CD4-positive, alpha-beta T cell treated with Interleukin-10 for 1 hour (primary cell): ENCODE measurements around the gene HPRT1.

Experiments
- DNase-seq: peaks from one replicate; pipeline ENCODE4 v3.0.0-alpha.2; 2020

The HPRT1 gene

DNA sequence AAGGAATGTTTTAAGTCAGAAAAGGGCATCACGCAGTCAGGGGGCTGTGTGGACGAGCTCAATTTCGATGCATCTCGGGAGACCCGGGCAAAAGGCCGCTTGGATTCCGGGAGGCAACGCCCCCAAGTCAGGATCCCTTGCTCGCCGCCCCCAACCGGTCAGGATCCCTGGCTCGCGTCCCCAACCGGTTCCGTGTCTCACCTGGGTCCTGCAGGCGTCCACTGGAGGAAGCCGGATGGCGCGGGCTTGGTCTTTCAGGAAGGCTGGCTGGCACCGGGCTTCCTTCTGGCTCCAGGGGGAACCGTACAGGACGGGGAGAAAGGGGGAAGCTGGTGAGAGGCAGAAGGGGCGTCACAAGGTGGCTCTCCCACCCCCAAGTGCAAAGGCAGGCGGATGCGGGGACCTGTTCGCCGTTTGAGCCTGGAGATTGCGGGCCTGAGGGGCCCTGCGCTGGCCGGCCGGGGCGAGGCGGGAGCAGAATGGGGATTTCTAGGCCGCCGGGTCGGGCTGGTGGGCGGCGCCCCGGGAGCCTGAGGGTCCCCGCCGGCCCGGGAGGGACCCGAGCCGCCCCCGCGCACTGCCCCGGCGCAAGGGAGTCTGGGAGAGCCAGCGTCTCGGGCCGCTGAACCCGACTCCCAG lies 84.7 kb downstream of the HPRT1 start:
- DNase-seq: no peak

DNA sequence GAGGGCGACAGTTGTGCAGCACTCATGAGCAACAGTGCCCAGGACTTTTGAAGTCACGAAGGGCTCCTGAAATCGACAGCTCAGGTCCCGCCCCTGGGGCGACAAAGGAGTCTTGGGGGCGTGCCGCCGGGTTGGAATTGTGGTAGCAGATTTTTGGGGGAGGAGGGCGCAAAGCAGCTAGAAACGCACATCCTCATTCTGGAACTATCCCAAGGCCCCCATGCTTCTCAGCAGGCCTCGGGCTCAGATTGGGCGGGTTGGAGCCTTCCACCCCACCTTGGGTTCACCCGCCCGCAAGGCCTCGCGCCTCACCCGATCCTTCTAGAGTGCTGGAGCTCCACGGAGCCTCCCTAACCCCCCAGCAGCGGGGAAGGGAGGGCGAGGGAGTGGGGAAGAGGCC lies 85.5 kb downstream of the HPRT1 start:
- no peak for DNase-seq

DNA sequence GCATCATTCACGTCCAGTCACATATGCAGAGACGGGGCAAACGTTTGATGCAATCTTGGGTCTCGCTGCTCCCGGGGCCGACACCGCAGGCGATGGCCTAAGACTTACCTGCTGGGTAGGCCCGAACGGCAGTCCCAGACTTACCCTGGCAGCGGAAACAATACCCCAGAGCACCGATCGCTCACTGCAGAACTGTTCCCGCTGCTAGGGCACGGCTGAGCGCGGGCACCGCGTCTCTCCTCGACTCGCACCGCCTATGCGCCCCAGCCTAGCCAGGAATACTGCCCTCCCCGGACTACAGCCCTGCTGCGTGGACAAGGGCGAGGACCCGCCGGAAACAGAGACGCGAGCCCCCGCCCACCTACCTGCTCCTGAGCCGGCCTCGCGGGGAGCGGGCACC lies 86.2 kb downstream of the HPRT1 start:
- no peak for DNase-seq

DNA sequence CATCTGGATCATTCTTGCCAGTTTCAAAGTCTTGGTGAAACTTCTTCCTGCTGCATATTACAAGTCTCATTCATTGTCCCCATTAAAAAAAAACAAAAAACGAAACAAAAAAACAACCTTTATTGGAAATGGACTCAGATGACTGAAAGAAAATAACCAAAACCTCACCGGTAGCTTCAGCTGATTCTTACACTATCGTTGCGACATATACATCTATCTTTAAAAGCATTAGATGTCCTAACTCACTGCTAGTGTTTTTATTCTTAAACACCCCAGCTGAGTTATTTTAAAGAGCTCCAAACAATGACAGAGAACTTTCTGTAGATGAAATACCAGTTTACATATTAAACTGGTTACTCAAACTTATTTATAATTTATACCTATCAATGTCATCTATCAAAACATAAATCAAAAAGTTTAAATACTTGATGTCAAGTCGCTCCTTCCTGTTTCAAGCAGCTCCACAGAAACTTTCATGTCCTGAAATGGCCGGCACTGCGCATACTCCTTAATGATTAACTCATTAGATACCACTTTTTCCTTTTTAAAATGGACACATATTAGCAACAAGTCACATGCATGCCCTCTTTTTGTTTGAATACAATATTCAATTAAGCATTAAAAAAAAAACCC lies 87.2 kb downstream of the HPRT1 start:
- DNase-seq: no peak

DNA sequence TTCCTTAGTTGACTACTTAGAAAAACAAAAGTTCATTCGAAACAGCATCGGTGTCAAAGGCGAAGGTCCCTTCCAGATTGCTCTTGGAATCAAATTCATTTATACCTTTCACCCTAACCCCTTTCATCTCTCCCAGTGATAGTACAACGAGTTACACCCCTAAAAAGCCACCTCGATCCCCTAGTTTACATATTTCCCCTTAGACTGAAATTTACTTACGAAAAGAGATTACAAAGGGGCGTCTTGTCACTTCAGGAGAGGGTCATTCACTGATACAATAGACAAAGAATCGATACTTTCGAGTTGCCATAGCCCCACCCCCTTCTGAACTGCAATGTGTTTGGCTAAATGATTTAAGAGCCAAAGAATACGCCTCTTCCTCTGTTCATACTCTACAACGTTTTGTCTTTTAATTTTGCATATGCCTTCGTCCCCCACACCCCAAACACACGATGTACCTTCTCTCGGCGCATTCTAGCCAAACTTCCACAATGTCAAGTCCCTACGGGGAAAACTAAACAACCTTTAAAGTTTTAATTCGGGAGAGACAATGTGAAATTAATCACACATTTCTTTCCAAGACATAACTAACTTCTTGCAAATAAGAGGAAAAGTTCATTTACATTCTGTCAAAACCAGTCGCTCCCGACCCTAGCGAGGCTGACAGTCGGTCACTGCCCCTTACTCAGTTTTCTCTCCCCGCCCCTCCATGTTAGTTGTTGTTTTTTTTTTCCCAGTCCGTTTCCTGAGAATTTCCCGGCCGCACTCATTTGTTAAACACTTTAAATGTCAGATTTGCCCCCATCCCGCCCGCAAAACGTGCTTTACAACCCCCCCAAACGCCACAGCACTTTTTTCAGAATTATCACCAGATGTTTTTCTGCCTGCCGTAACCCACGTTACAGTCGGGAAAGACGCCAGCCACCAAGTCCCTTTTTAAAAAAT lies 88.6 kb downstream of the HPRT1 start:
- DNase-seq: no peak
